Measurements from ENCODE around the gene LIN28B. TPM values are rescaled to one million over a fixed set of nuclear protein-coding genes. Genes with fewer than 3 reads are reported as not detected.
"Not testable (repeated sequence)": the region's sequence is repeated elsewhere in the genome, so short reads cannot be mapped to it uniquely, and the experiment has no call there.

LIN28B gene
- total RNA-seq, 2 experiments from 2014 or later: not detected

GRCh38 chr6:104943781-104944180, 13.1 kb upstream of the LIN28B start:
- CTCF ChIA-PET: no interaction called here
- DNase-seq: peak; percentile 17
- Mint-ChIP-seq H3K27me3 (ENCODE audit: low read depth) (peaks cover 32% of the 10 kb centered on the region), H3K4me3 (no peak overlapping the region), H3K36me3 (ENCODE audit: low read depth) (peaks cover 3% of the 10 kb centered on the region), H3K9me3 (no peaks in the 10 kb centered on the region), H3K27ac (no peak overlapping the region), H3K4me1 (ENCODE audit: low read depth) (peaks cover 5% of the 10 kb centered on the region)
- intact Hi-C loops (cut with micrococcal nuclease): no loop called here

- intact Hi-C loops (cut with micrococcal nuclease): no loop called here
- no peaks in the 10 kb centered on the region for H3K9me3 Mint-ChIP-seq
- no peak overlapping the region for H3K27ac Mint-ChIP-seq
- H3K4me3 Mint-ChIP-seq: no peak overlapping the region
- H3K27me3 Mint-ChIP-seq (ENCODE audit: low read depth): peaks cover 31% of the 10 kb centered on the region
- no peak for DNase-seq
- CTCF ChIA-PET: interaction anchor here (0.7 kb wide), 1 partner anchor 34 kb away, joined by 3 read pairs; no protein-coding TSS in a partner anchor
- H3K4me1 Mint-ChIP-seq (ENCODE audit: low read depth): peaks cover 3% of the 10 kb centered on the region
- no peaks in the 10 kb centered on the region for H3K36me3 Mint-ChIP-seq (ENCODE audit: low read depth)
Observed at GRCh38 chr6:104949206-104949605, 7.7 kb upstream of the LIN28B start.

GRCh38 chr6:104951677-104952076, 5.2 kb upstream of the LIN28B start:
- H3K4me3 Mint-ChIP-seq: no peak overlapping the region
- no peak for DNase-seq
- H3K9me3 Mint-ChIP-seq: no peaks in the 10 kb centered on the region
- H3K36me3 Mint-ChIP-seq (ENCODE audit: low read depth): peaks cover 2% of the 10 kb centered on the region
- peaks cover 47% of the 10 kb centered on the region for H3K27me3 Mint-ChIP-seq (ENCODE audit: low read depth)
- peaks cover 5% of the 10 kb centered on the region for H3K4me1 Mint-ChIP-seq (ENCODE audit: low read depth)
- CTCF ChIA-PET: no interaction called here
- H3K27ac Mint-ChIP-seq: no peak overlapping the region
- intact Hi-C loops (cut with micrococcal nuclease): no loop called here

- peaks cover 3% of the 10 kb centered on the region for H3K36me3 Mint-ChIP-seq (ENCODE audit: low read depth)
- H3K4me3 Mint-ChIP-seq: no peak overlapping the region
- intact Hi-C loops (cut with micrococcal nuclease): no loop called here
- H3K27ac Mint-ChIP-seq: no peak overlapping the region
- peaks cover 16% of the 10 kb centered on the region for H3K4me1 Mint-ChIP-seq (ENCODE audit: low read depth)
- no peaks in the 10 kb centered on the region for H3K9me3 Mint-ChIP-seq
- peaks cover 55% of the 10 kb centered on the region for H3K27me3 Mint-ChIP-seq (ENCODE audit: low read depth)
- CTCF ChIA-PET: interaction anchor here (0.6 kb wide), 1 partner anchor 163 kb away, joined by 3 read pairs; no protein-coding TSS in a partner anchor
- DNase-seq: no peak
Observed at GRCh38 chr6:104952911-104953399, 4.0 kb upstream of the LIN28B start.

GRCh38 chr6:104953400-104954189, 3.3 kb upstream of the LIN28B start:
- H3K4me3 Mint-ChIP-seq; H3K27ac Mint-ChIP-seq; H3K36me3 Mint-ChIP-seq (ENCODE audit: low read depth); CTCF ChIA-PET; H3K9me3 Mint-ChIP-seq; DNase-seq; intact Hi-C loops (cut with micrococcal nuclease): not testable (repeated sequence)
- H3K27me3 Mint-ChIP-seq (ENCODE audit: low read depth): peaks cover 60% of the 10 kb centered on the region
- H3K4me1 Mint-ChIP-seq (ENCODE audit: low read depth): peaks cover 19% of the 10 kb centered on the region

GRCh38 chr6:104954190-104954797, 2.6 kb upstream of the LIN28B start:
- CTCF ChIA-PET: no interaction called here
- DNase-seq: no peak
- H3K9me3 Mint-ChIP-seq: no peaks in the 10 kb centered on the region
- H3K36me3 Mint-ChIP-seq (ENCODE audit: low read depth): peaks cover 3% of the 10 kb centered on the region
- intact Hi-C loops (cut with micrococcal nuclease): no loop called here
- no peak overlapping the region for H3K27ac Mint-ChIP-seq
- H3K27me3 Mint-ChIP-seq (ENCODE audit: low read depth): peaks cover 63% of the 10 kb centered on the region
- H3K4me3 Mint-ChIP-seq: no peak overlapping the region
- H3K4me1 Mint-ChIP-seq (ENCODE audit: low read depth): peaks cover 19% of the 10 kb centered on the region

- Mint-ChIP-seq H3K36me3 (ENCODE audit: low read depth) (peaks cover 3% of the 10 kb centered on the region), H3K27me3 (ENCODE audit: low read depth) (peaks cover 62% of the 10 kb centered on the region), H3K9me3 (no peaks in the 10 kb centered on the region), H3K4me1 (ENCODE audit: low read depth) (peaks cover 19% of the 10 kb centered on the region), H3K27ac (no peak overlapping the region), H3K4me3 (no peak overlapping the region)
- CTCF ChIA-PET: interaction anchor here (0.6 to 1.0 kb wide), 2 partner anchors 110 to 208 kb away, joined by 4 read pairs; no protein-coding TSS in a partner anchor
- DNase-seq: no peak
- intact Hi-C loops (cut with micrococcal nuclease): no loop called here
Observed at GRCh38 chr6:104955491-104955890, 1.4 kb upstream of the LIN28B start.

GRCh38 chr6:104955927-104956730, 778 bp upstream of the LIN28B start:
- no peak for DNase-seq
- H3K27me3 Mint-ChIP-seq (ENCODE audit: low read depth): peaks cover 62% of the 10 kb centered on the region
- H3K9me3 Mint-ChIP-seq: no peaks in the 10 kb centered on the region
- H3K36me3 Mint-ChIP-seq (ENCODE audit: low read depth): peaks cover 3% of the 10 kb centered on the region
- peaks cover 19% of the 10 kb centered on the region for H3K4me1 Mint-ChIP-seq (ENCODE audit: low read depth)
- H3K27ac Mint-ChIP-seq: no peak overlapping the region
- CTCF ChIA-PET: interaction anchor here (1.0 kb wide), 1 partner anchor 208 kb away, joined by 4 read pairs; no protein-coding TSS in a partner anchor
- intact Hi-C loops (cut with micrococcal nuclease): no loop called here
- H3K4me3 Mint-ChIP-seq: no peak overlapping the region

GRCh38 chr6:104957301-104958177, 632 bp downstream of the LIN28B start:
- intact Hi-C loops (cut with micrococcal nuclease): no loop called here
- Mint-ChIP-seq H3K36me3 (ENCODE audit: low read depth) (peaks cover 3% of the 10 kb centered on the region), H3K4me3 (peak overlapping the region; percentile 48), H3K27me3 (ENCODE audit: low read depth) (peaks cover 55% of the 10 kb centered on the region), H3K27ac (no peak overlapping the region), H3K4me1 (ENCODE audit: low read depth) (peaks cover 19% of the 10 kb centered on the region), H3K9me3 (no peaks in the 10 kb centered on the region)
- CTCF ChIA-PET: interaction anchor here (1.4 kb wide), 1 partner anchor 12 kb away, joined by 4 read pairs; no protein-coding TSS in a partner anchor
- DNase-seq: no peak

- peaks cover 16% of the 10 kb centered on the region for H3K4me1 Mint-ChIP-seq (ENCODE audit: low read depth)
Observed at GRCh38 chr6:104958178-104959025, 1.5 kb downstream of the LIN28B start.

More at GRCh38 chr6:104958178-104959025, 1.5 kb downstream of the LIN28B start:
- Mint-ChIP-seq H3K36me3 (ENCODE audit: low read depth) (peaks cover 3% of the 10 kb centered on the region), H3K4me3 (no peak overlapping the region), H3K27me3 (ENCODE audit: low read depth) (peaks cover 48% of the 10 kb centered on the region), H3K9me3 (no peaks in the 10 kb centered on the region), H3K27ac (no peak overlapping the region)
- intact Hi-C loops (cut with micrococcal nuclease): no loop called here
- CTCF ChIA-PET: no interaction called here
- no peak for DNase-seq
